ENCODE data around the gene MAP1LC3B.

The MAP1LC3B gene

GRCh38 chr16:87407511-87408112, 15.5 kb downstream of the MAP1LC3B start:
- H3K4me3 Mint-ChIP-seq = no peak overlapping the region
- peaks cover 4% of the 10 kb centered on the region for H3K4me1 Mint-ChIP-seq (ENCODE audit: low read depth)
- H3K9me3 Mint-ChIP-seq = no peaks in the 10 kb centered on the region
- H3K27ac Mint-ChIP-seq = peak overlapping the region; percentile 28
- H3K36me3 Mint-ChIP-seq (ENCODE audit: low read depth) = peaks cover 45% of the 10 kb centered on the region
- H3K27me3 Mint-ChIP-seq = no peaks in the 10 kb centered on the region

GRCh38 chr16:87409153-87409552, 17.0 kb downstream of the MAP1LC3B start:
- Mint-ChIP-seq H3K4me3 (no peak overlapping the region), H3K9me3 (no peaks in the 10 kb centered on the region), H3K36me3 (ENCODE audit: low read depth) (peaks cover 31% of the 10 kb centered on the region), H3K27ac (no peak overlapping the region), H3K4me1 (ENCODE audit: low read depth) (peaks cover 4% of the 10 kb centered on the region), H3K27me3 (no peaks in the 10 kb centered on the region)

- no peak overlapping the region for H3K4me3 Mint-ChIP-seq
- H3K4me1 Mint-ChIP-seq (ENCODE audit: low read depth) = peaks cover 4% of the 10 kb centered on the region
- H3K27ac Mint-ChIP-seq = no peak overlapping the region
- no peaks in the 10 kb centered on the region for H3K27me3 Mint-ChIP-seq
- peaks cover 27% of the 10 kb centered on the region for H3K36me3 Mint-ChIP-seq (ENCODE audit: low read depth)
- H3K9me3 Mint-ChIP-seq = no peaks in the 10 kb centered on the region
Observed at GRCh38 chr16:87409781-87410180, 17.6 kb downstream of the MAP1LC3B start.

GRCh38 chr16:87410530-87410929, 18.4 kb downstream of the MAP1LC3B start:
- no peaks in the 10 kb centered on the region for H3K9me3 Mint-ChIP-seq
- peaks cover 33% of the 10 kb centered on the region for H3K36me3 Mint-ChIP-seq (ENCODE audit: low read depth)
- H3K4me1 Mint-ChIP-seq (ENCODE audit: low read depth) = peaks cover 4% of the 10 kb centered on the region
- H3K4me3 Mint-ChIP-seq = no peak overlapping the region
- peak overlapping the region; percentile 59 for H3K27ac Mint-ChIP-seq
- H3K27me3 Mint-ChIP-seq = no peaks in the 10 kb centered on the region

- peaks cover 4% of the 10 kb centered on the region for H3K4me1 Mint-ChIP-seq (ENCODE audit: low read depth)
- H3K27ac Mint-ChIP-seq = peak overlapping the region; percentile 59
- no peaks in the 10 kb centered on the region for H3K27me3 Mint-ChIP-seq
- H3K4me3 Mint-ChIP-seq = no peak overlapping the region
- peaks cover 35% of the 10 kb centered on the region for H3K36me3 Mint-ChIP-seq (ENCODE audit: low read depth)
- no peaks in the 10 kb centered on the region for H3K9me3 Mint-ChIP-seq
Observed at GRCh38 chr16:87410968-87411367, 18.8 kb downstream of the MAP1LC3B start.

- no peak overlapping the region for H3K27ac Mint-ChIP-seq
- H3K4me1 Mint-ChIP-seq (ENCODE audit: low read depth) = peaks cover 4% of the 10 kb centered on the region
- no peak overlapping the region for H3K4me3 Mint-ChIP-seq
- no peaks in the 10 kb centered on the region for H3K9me3 Mint-ChIP-seq
- H3K27me3 Mint-ChIP-seq = no peaks in the 10 kb centered on the region
- H3K36me3 Mint-ChIP-seq (ENCODE audit: low read depth) = peaks cover 34% of the 10 kb centered on the region
Observed at GRCh38 chr16:87411375-87412271, 19.5 kb downstream of the MAP1LC3B start.

- Mint-ChIP-seq H3K9me3 (no peaks in the 10 kb centered on the region), H3K27me3 (no peaks in the 10 kb centered on the region), H3K4me1 (ENCODE audit: low read depth) (peaks cover 1% of the 10 kb centered on the region), H3K4me3 (no peak overlapping the region), H3K36me3 (ENCODE audit: low read depth) (peaks cover 25% of the 10 kb centered on the region), H3K27ac (peak overlapping the region; percentile 15)
Observed at GRCh38 chr16:87412371-87412995, 20.3 kb downstream of the MAP1LC3B start.

GRCh38 chr16:87412996-87413421, 20.9 kb downstream of the MAP1LC3B start:
- H3K27ac Mint-ChIP-seq = no peak overlapping the region

GRCh38 chr16:87414251-87414680, 22.1 kb downstream of the MAP1LC3B start:
- no peaks in the 10 kb centered on the region for H3K4me1 Mint-ChIP-seq (ENCODE audit: low read depth)
- no peaks in the 10 kb centered on the region for H3K9me3 Mint-ChIP-seq
- no peak overlapping the region for H3K4me3 Mint-ChIP-seq
- peaks cover 18% of the 10 kb centered on the region for H3K36me3 Mint-ChIP-seq (ENCODE audit: low read depth)
- no peaks in the 10 kb centered on the region for H3K27me3 Mint-ChIP-seq
- H3K27ac Mint-ChIP-seq = no peak overlapping the region

More at GRCh38 chr16:87412996-87413421, 20.9 kb downstream of the MAP1LC3B start:
- Mint-ChIP-seq H3K4me3 (no peak overlapping the region), H3K9me3 (no peaks in the 10 kb centered on the region), H3K27me3 (no peaks in the 10 kb centered on the region), H3K4me1 (ENCODE audit: low read depth) (no peaks in the 10 kb centered on the region), H3K36me3 (ENCODE audit: low read depth) (peaks cover 23% of the 10 kb centered on the region)

GRCh38 chr16:87415441-87415840, 23.3 kb downstream of the MAP1LC3B start:
- Mint-ChIP-seq H3K4me3 (no peak overlapping the region), H3K36me3 (ENCODE audit: low read depth) (peaks cover 17% of the 10 kb centered on the region), H3K27me3 (no peaks in the 10 kb centered on the region), H3K4me1 (ENCODE audit: low read depth) (no peaks in the 10 kb centered on the region), H3K27ac (no peak overlapping the region), H3K9me3 (no peaks in the 10 kb centered on the region)

GRCh38 chr16:87416826-87417527, 24.8 kb downstream of the MAP1LC3B start:
- H3K27ac Mint-ChIP-seq = no peak overlapping the region
- H3K4me3 Mint-ChIP-seq = no peak overlapping the region
- H3K4me1 Mint-ChIP-seq (ENCODE audit: low read depth) = no peaks in the 10 kb centered on the region
- H3K36me3 Mint-ChIP-seq (ENCODE audit: low read depth) = peaks cover 15% of the 10 kb centered on the region
- H3K27me3 Mint-ChIP-seq = no peaks in the 10 kb centered on the region
- no peaks in the 10 kb centered on the region for H3K9me3 Mint-ChIP-seq

GRCh38 chr16:87417528-87417910, 25.4 kb downstream of the MAP1LC3B start:
- no peaks in the 10 kb centered on the region for H3K9me3 Mint-ChIP-seq
- peaks cover 17% of the 10 kb centered on the region for H3K36me3 Mint-ChIP-seq (ENCODE audit: low read depth)
- no peaks in the 10 kb centered on the region for H3K4me1 Mint-ChIP-seq (ENCODE audit: low read depth)
- H3K4me3 Mint-ChIP-seq = no peak overlapping the region
- no peak overlapping the region for H3K27ac Mint-ChIP-seq
- no peaks in the 10 kb centered on the region for H3K27me3 Mint-ChIP-seq

GRCh38 chr16:87418216-87418615, 26.1 kb downstream of the MAP1LC3B start:
- no peaks in the 10 kb centered on the region for H3K4me1 Mint-ChIP-seq (ENCODE audit: low read depth)
- H3K27me3 Mint-ChIP-seq = no peaks in the 10 kb centered on the region
- no peak overlapping the region for H3K27ac Mint-ChIP-seq
- peaks cover 17% of the 10 kb centered on the region for H3K36me3 Mint-ChIP-seq (ENCODE audit: low read depth)
- H3K9me3 Mint-ChIP-seq = no peaks in the 10 kb centered on the region
- H3K4me3 Mint-ChIP-seq = no peak overlapping the region

GRCh38 chr16:87418644-87419043, 26.5 kb downstream of the MAP1LC3B start:
- no peak overlapping the region for H3K27ac Mint-ChIP-seq
- no peaks in the 10 kb centered on the region for H3K27me3 Mint-ChIP-seq
- H3K36me3 Mint-ChIP-seq (ENCODE audit: low read depth) = peaks cover 17% of the 10 kb centered on the region
- H3K4me1 Mint-ChIP-seq (ENCODE audit: low read depth) = no peaks in the 10 kb centered on the region
- H3K9me3 Mint-ChIP-seq = no peaks in the 10 kb centered on the region
- no peak overlapping the region for H3K4me3 Mint-ChIP-seq
